Fibroblast of mammary gland (primary cell): ENCODE data around the gene INTS4.
"Not testable (repeated sequence)": the region's sequence is repeated elsewhere in the genome, so short reads cannot be mapped to it uniquely, and the experiment has no call there.

Source experiments
- DNase-seq: peaks from one replicate; pipeline ENCODE4 v3.0.0-alpha.2; 2010; ENCODE audit warnings: low read depth
- H3K4me3 ChIP-seq: 2 replicates; pipeline ENCODE4 v1.5.1; 2011; ENCODE audit warnings: low read depth, mild to moderate bottlenecking, low read length, moderate library complexity; ENCODE audit not compliant: control insufficient read depth
- TF ChIP-seq, protein P1 (sequence below): conservative IDR thresholded peaks from 2 replicates; pipeline ENCODE4 v1.5.1; 2011; ENCODE audit warnings: low read depth, low read length, inconsistent platforms; ENCODE audit not compliant: control insufficient read depth, insufficient read depth

Gene INTS4

DNA sequence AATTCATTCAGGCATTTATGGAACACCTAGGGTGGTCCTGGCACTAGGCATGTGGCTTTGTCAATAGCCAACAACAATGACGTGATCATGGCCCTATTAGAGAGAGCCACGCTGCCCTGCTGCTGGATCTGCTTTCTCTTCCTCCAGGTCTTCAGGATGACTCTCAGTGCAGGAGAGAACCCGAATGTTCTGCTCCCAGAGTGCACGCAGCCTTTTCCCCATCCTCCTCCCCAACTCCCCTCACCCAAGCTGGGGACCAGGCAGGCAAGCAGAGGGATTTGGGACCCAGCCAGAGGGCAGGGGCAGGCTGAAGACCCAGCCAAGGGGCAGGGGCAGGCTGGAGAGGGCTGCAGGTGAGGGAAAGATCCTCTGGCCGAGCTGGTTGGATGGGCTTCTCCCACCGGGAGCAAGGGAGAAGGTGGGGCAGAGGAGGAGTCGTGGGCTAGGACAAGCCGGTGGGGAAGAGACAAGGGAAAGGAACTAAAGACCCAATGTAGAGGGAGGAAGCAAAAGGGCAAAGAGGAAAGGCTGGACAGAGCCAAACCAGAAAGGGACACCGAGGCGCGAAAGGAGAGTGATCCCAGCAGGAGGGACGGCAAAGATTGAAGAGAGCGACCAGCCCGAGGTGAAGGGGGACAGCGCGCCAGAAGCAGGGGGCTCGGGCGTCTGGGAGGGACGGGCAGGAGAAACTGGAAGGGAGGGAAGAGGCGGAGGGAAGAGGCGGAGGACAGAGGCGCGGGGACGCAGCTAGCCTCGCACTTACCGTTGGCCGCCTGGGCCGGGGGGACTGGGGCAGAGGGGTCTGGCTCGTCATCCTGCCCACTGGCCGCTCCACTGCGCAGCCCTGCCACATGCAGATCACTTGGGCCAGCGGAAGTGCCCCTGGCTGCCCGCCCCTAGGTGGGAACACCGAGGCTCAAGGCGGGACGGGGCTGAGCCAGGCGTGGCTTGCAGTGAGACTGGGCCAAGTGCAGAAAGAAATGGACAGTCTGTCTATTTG lies 28.2 kb upstream of the INTS4 start, which contains the start of gene KCTD14:
Gene KCTD14 (minus strand): TSS at position 880 of the 1,000 bp plus-strand sequence. CDS start 27 bp downstream, at position 853.
- H3K4me3 ChIP-seq, result peak within 1 kb of the TSS; percentile 48
- DNase-seq, result no peak
- TF ChIP-seq, protein P1, sequence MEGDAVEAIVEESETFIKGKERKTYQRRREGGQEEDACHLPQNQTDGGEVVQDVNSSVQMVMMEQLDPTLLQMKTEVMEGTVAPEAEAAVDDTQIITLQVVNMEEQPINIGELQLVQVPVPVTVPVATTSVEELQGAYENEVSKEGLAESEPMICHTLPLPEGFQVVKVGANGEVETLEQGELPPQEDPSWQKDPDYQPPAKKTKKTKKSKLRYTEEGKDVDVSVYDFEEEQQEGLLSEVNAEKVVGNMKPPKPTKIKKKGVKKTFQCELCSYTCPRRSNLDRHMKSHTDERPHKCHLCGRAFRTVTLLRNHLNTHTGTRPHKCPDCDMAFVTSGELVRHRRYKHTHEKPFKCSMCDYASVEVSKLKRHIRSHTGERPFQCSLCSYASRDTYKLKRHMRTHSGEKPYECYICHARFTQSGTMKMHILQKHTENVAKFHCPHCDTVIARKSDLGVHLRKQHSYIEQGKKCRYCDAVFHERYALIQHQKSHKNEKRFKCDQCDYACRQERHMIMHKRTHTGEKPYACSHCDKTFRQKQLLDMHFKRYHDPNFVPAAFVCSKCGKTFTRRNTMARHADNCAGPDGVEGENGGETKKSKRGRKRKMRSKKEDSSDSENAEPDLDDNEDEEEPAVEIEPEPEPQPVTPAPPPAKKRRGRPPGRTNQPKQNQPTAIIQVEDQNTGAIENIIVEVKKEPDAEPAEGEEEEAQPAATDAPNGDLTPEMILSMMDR, result no peak

DNA sequence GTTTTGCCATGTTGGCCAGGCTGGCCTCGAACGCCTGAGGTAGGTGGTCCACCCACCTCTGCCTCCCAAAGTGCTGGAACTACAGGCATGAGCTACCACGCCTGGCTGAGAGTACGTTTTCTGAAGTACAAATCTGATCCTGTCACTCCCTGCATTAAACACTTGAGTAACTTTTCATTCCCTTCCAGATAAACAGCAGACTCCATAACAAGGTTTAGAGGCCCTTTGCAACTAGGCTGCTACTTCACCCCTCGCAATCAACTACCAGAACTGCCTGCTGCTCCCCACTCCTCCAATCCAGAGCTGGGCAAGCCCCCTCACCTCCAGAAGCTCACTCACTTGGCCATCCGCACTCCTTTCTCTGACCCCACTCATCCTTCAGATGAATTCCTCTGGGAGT lies 27.1 kb upstream of the INTS4 start:
- TF ChIP-seq, protein P1, result no peak
- no peak overlapping the region for H3K4me3 ChIP-seq
- DNase-seq, result no peak

DNA sequence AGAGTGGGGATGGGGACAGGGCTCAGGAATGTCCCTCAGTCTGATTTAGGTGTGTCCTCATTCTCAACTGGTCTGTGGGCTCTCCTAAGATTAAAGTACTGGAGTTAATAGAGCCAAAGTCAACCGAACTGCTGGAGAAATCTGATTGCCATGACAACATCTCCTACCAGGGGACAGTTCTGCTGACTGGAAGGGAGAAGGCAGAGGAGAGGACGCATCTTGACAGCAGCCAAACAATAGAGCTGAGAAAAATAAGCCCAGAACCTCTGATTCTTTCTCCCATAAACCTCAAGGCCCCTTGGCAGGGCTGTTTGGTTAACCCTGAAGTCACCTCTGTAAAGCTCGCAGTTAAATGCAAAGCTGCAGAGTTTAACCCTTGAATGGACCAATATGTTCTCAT lies 25.8 kb upstream of the INTS4 start:
- no peak overlapping the region for H3K4me3 ChIP-seq
- TF ChIP-seq, protein P1, result no peak
- DNase-seq, result no peak

DNA sequence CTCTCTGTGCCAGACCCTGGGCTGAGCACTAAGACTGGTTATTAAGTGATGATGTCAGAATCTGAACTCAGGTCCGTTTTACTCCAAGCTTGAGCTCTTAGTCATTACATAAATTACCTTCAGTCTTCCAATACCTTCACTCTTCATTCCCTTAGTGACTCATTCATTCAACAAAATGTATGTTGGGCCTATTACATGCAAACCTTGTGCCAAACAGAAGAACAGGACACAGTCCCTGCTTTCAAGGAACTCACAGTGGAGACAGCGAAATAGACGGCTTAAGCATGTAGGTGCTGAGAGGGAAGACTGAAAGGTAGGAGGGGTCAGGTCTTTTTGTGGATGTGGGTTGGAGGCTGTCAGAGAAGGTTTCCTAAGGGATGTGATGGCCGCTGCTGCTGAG lies 25.3 kb upstream of the INTS4 start:
- H3K4me3 ChIP-seq, result no peak overlapping the region
- no peak for DNase-seq
- TF ChIP-seq, protein P1, result no peak

DNA sequence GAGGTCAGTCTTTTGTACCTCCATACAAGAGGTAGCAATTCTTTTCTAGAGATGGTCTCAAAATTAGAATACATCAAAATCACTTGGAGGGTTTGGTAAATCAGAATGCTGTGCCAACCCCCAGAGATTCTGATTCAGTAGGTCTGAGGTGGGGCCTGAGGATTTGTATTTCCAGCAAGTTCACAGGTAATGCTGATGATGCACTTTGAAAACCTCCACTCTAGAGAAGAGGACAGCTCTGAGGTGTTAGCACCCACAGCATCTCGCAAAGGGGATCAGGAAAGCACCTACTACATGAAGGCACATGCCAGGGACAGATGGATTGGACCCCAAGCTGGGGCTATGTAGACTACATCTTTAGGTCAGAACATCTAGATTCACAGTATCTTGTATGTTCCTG lies 21.4 kb upstream of the INTS4 start:
- no peak for DNase-seq
- TF ChIP-seq, protein P1, result no peak
- H3K4me3 ChIP-seq, result no peak overlapping the region

DNA sequence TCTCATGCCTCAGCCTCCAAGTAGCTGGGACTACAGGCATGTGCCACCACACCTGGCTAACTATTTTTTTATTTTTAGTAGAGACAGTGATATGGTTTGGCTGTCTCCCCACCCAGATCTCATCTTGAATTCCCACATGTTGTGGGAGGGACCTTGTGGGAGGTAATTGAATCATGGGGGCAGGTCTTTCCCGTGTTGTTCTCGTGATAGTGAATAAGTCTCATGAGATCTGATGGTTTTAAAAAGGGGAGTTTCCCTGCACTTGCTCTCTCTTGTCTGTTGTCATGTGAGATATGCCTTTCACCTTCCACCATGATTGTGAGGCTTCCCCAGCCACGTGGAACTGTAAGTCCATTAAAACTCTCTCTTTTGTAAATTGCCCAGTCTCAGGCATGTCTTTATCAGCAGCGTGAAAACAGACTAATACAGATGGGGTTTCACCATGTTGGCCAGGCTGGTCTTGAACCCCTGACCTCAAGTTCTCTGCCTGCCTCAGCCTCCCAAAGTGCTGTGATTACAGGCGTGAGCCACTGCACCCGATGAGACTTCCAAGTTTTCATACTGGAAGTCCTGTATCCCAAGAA lies 20.6 kb upstream of the INTS4 start:
- H3K4me3 ChIP-seq, DNase-seq: not testable (repeated sequence)

DNA sequence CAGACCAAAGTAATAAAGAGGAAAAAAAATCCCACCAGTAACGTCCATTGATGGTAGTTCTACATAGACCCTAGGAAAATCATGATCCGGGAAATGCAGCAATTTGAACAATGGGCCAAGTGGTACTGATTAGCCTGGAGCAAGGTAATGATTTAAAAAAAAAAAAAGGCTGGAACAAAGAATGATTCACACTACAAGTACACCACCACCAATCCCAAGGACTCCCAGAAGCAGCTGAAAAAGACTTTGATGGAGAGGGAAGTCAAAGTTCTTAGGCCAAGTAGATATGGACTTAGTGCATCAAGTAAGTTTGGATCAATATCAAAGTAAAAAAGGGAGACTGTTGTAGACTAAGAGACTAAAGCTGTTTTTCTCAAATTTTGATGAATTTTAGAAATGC lies 16.8 kb upstream of the INTS4 start:
- no peak for DNase-seq
- TF ChIP-seq, protein P1, result no peak
- H3K4me3 ChIP-seq, result no peak overlapping the region
